Measurements from ENCODE around the gene JAGN1.

JAGN1 gene

DNA sequence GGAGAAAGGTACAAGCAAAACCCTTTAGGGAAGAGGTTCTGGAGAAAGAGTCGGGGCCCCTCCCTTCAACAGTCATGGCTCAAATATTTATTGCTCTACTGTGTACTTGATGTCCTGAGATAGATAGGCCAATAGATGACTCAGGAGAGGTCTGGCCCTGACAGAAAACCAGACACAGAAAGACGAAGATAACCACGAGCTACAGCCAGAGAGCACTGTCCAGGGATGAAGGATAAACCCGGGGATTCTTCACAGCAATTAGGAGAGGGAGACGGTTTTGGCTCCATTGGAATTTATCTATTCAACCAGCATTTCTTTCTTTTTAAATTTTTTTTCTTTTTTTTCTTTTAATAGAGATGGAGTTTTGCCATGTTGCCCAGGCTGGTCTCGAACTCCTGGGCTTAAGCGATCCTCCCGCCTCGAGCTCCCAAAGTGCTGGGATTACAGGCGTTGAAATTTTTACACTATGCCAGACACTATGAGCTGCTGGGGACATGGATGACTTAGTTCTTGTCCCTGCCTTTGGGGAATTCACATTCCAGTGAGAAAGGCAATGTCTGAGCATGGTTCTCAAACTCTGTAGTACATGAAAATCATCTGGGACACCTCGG, 5.8 kb upstream of the JAGN1 start:
- Histone ChIP-seq H3K4me1 (ENCODE audit: insufficient read depth, poor library complexity, severe bottlenecking) (peaks cover 17% of the 10 kb centered on the region), H3K9me3 (ENCODE audit: severe bottlenecking) (no peaks in the 10 kb centered on the region), H3K27ac (ENCODE audit: poor library complexity, severe bottlenecking) (peak overlapping the region; percentile 98), H3K4me3 (ENCODE audit: severe bottlenecking) (no peak overlapping the region), H3K27me3 (ENCODE audit: insufficient read depth, poor library complexity, severe bottlenecking) (no peaks in the 10 kb centered on the region), H3K36me3 (ENCODE audit: low read depth) (no peaks in the 10 kb centered on the region)
- DNase-seq (ENCODE audit: low spot score): no peak
- TF ChIP-seq, protein P1, sequence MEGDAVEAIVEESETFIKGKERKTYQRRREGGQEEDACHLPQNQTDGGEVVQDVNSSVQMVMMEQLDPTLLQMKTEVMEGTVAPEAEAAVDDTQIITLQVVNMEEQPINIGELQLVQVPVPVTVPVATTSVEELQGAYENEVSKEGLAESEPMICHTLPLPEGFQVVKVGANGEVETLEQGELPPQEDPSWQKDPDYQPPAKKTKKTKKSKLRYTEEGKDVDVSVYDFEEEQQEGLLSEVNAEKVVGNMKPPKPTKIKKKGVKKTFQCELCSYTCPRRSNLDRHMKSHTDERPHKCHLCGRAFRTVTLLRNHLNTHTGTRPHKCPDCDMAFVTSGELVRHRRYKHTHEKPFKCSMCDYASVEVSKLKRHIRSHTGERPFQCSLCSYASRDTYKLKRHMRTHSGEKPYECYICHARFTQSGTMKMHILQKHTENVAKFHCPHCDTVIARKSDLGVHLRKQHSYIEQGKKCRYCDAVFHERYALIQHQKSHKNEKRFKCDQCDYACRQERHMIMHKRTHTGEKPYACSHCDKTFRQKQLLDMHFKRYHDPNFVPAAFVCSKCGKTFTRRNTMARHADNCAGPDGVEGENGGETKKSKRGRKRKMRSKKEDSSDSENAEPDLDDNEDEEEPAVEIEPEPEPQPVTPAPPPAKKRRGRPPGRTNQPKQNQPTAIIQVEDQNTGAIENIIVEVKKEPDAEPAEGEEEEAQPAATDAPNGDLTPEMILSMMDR (IDR thresholded peaks at IDR 0.05; ENCODE audit: poor library complexity, severe bottlenecking): peak; percentile 17
- peak; percentile 99 for ATAC-seq (ENCODE audit: low read depth)

DNA sequence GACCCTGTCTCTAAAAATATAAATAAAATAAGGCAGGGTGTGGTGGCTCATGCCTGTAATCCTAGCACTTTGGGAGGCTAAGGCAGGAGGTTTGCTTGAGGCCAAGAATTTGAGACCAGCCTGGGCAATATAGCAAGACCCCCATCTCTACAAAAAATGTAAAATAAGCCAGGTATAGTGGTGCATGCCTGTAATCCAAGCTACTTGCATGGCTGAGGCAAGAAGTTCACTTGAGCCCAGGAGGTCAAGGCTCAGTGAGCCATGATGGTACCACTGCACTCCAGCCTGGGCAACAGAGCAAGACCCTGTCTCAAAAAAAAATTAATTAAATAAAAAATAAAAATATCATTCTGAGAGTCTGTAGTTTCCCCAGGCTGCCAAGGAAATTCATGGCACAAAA, 4.1 kb upstream of the JAGN1 start:
- DNase-seq (ENCODE audit: low spot score) (no peak), ATAC-seq (ENCODE audit: low read depth) (no peak)
- peak overlapping the region; percentile 98 for H3K27ac ChIP-seq (ENCODE audit: poor library complexity, severe bottlenecking)
- no peaks in the 10 kb centered on the region for H3K27me3 ChIP-seq (ENCODE audit: insufficient read depth, poor library complexity, severe bottlenecking)
- H3K4me3 ChIP-seq (ENCODE audit: severe bottlenecking): no peak overlapping the region
- TF ChIP-seq, protein P1 (IDR thresholded peaks at IDR 0.05; ENCODE audit: poor library complexity, severe bottlenecking): no peak
- H3K36me3 ChIP-seq (ENCODE audit: low read depth): no peaks in the 10 kb centered on the region
- H3K9me3 ChIP-seq (ENCODE audit: severe bottlenecking): no peaks in the 10 kb centered on the region
- peaks cover 17% of the 10 kb centered on the region for H3K4me1 ChIP-seq (ENCODE audit: insufficient read depth, poor library complexity, severe bottlenecking)

DNA sequence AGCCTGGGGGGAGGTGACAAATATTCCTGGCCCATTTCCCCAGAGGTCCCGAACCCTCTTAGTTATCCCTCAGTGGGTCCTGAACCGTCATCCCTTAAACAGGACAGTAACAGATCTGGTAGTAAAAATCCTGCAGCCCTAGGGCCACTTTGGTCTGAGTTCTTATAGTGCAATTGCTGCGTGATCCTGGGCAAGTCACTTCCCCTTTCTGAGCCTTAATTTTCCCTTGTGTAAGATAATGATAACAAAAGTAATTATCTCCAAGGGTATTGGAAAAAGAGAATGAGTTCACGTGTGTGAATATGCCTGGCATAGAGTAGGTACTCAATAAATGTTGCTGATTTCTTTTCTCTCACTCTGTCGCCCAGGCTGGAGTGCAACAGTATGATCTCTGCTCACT, 2.9 kb upstream of the JAGN1 start:
- ATAC-seq (ENCODE audit: low read depth): no peak

DNA sequence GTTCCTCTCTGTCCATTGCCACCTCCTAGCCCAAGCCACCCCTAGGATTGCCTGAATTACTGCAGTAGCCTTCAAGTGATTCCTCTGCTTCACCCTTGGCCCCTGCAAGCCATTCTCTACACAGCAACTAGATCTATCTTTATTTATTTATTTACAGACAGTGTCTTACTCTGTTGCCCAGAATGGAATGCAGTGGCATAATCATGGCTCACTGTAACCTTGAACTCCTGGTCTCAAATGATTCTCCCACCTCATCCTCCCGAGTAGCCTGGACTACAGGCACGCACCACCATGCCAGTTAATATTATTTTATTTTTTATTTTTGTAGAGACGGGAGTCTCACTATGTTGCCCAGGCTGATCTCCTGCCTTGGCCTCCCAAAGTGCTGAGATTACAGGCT, 1.9 kb upstream of the JAGN1 start:
- H3K36me3 ChIP-seq (ENCODE audit: low read depth): peaks cover 21% of the 10 kb centered on the region

More for the DNA sequence above, 2.9 kb upstream of the JAGN1 start:
- DNase-seq (ENCODE audit: low spot score): no peak
- Histone ChIP-seq H3K9me3 (ENCODE audit: severe bottlenecking) (no peaks in the 10 kb centered on the region), H3K36me3 (ENCODE audit: low read depth) (peaks cover 11% of the 10 kb centered on the region), H3K4me1 (ENCODE audit: insufficient read depth, poor library complexity, severe bottlenecking) (peaks cover 22% of the 10 kb centered on the region), H3K4me3 (ENCODE audit: severe bottlenecking) (no peak overlapping the region), H3K27me3 (ENCODE audit: insufficient read depth, poor library complexity, severe bottlenecking) (no peaks in the 10 kb centered on the region), H3K27ac (ENCODE audit: poor library complexity, severe bottlenecking) (no peak overlapping the region)
- TF ChIP-seq, protein P1 (IDR thresholded peaks at IDR 0.05; ENCODE audit: poor library complexity, severe bottlenecking): no peak

DNA sequence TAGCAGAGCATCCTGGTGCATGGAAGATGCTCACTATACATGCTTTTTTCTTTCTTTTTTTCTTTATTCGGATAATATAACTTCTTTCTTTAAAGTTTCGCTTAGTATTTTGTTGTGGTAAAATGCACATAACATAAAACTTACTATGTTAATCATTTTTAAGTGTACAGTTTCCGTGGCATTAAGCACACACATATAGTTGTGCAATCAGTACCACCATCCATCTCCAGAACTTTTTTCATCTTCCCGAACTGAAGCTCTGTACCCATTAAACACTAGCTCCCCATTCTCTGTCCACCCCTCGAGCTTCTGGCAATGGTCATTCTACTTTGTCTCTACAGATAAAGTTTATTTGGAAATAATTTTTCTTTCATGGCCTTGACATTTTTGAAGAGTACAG, 1.0 kb upstream of the JAGN1 start:
- DNase-seq (ENCODE audit: low spot score): no peak
- no peak for ATAC-seq (ENCODE audit: low read depth)
- no peaks in the 10 kb centered on the region for H3K27me3 ChIP-seq (ENCODE audit: insufficient read depth, poor library complexity, severe bottlenecking)

More for the DNA sequence above, 1.9 kb upstream of the JAGN1 start:
- no peaks in the 10 kb centered on the region for H3K9me3 ChIP-seq (ENCODE audit: severe bottlenecking)
- H3K27me3 ChIP-seq (ENCODE audit: insufficient read depth, poor library complexity, severe bottlenecking): no peaks in the 10 kb centered on the region
- no peak overlapping the region for H3K4me3 ChIP-seq (ENCODE audit: severe bottlenecking)
- ATAC-seq (ENCODE audit: low read depth) (no peak), DNase-seq (ENCODE audit: low spot score) (no peak)
- H3K4me1 ChIP-seq (ENCODE audit: insufficient read depth, poor library complexity, severe bottlenecking): peaks cover 22% of the 10 kb centered on the region
- peak overlapping the region; percentile 3 for H3K27ac ChIP-seq (ENCODE audit: poor library complexity, severe bottlenecking)
- TF ChIP-seq, protein P1 (IDR thresholded peaks at IDR 0.05; ENCODE audit: poor library complexity, severe bottlenecking): no peak

More for the DNA sequence above, 1.0 kb upstream of the JAGN1 start:
- TF ChIP-seq, protein P1 (IDR thresholded peaks at IDR 0.05; ENCODE audit: poor library complexity, severe bottlenecking): no peak
- H3K4me1 ChIP-seq (ENCODE audit: insufficient read depth, poor library complexity, severe bottlenecking): peaks cover 22% of the 10 kb centered on the region
- no peak overlapping the region for H3K4me3 ChIP-seq (ENCODE audit: severe bottlenecking)
- H3K36me3 ChIP-seq (ENCODE audit: low read depth): peaks cover 27% of the 10 kb centered on the region
- no peaks in the 10 kb centered on the region for H3K9me3 ChIP-seq (ENCODE audit: severe bottlenecking)
- H3K27ac ChIP-seq (ENCODE audit: poor library complexity, severe bottlenecking): peak overlapping the region; percentile 73
